ENCODE results near the gene CCDC43. TPM values are rescaled to one million over a fixed set of nuclear protein-coding genes. Genes with fewer than 3 reads are reported as not detected.

The CCDC43 gene
- total RNA-seq, 1 experiment from 2014 or later = 34.3 TPM

DNA sequence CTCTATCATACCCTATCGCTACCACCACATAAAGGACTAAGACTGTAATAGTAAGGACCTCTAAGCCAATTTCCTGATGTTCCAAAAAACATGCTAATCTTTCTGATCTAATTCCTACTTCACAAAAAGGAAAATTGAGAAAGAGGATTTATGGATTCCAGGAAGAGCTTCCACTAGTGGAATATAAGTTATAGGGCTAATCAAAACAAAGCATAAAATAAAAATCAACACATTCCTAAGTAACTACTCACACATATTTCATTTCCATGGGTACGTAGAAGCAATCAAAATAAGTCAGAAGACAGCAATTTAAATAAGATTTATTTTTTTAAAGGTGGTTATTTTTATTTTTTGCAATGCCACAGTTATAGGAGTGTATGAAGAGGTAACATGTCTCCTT lies 12.4 kb downstream of the CCDC43 start:
- Histone ChIP-seq H3K4me1 (ENCODE audit: insufficient read depth, low read length) (no peaks in the 10 kb centered on the region), H2BK12ac (ENCODE audit: insufficient read length, low read depth, low read length) (no peak overlapping the region), H2BK20ac (ENCODE audit: low read depth, low read length, poor library complexity, severe bottlenecking) (no peak overlapping the region), H3K23me2 (ENCODE audit: insufficient read length, low read depth, low read length, poor library complexity, severe bottlenecking) (no peaks in the 10 kb centered on the region), H3K27me3 (ENCODE audit: insufficient read depth, low read length) (no peaks in the 10 kb centered on the region), H3K79me2 (ENCODE audit: insufficient read depth, low read length) (no peaks in the 10 kb centered on the region), H2BK15ac (ENCODE audit: low read depth, low read length) (no peak overlapping the region), H3K4ac (ENCODE audit: low read depth, low read length) (no peak overlapping the region), H2BK5ac (ENCODE audit: insufficient read length, low read length) (no peak overlapping the region), H4K5ac (ENCODE audit: insufficient read length, low read depth, low read length) (no peak overlapping the region), H4K91ac (ENCODE audit: insufficient read length, low read depth, low read length) (no peak overlapping the region), H3K14ac (ENCODE audit: insufficient read depth, low read length) (no peak overlapping the region), H2AFZ (ENCODE audit: low read length) (no peak overlapping the region), H2AK5ac (ENCODE audit: insufficient read length, low read length) (no peak overlapping the region), H3K23ac (ENCODE audit: insufficient read length, low read depth, low read length) (no peak overlapping the region), H3K27ac (ENCODE audit: insufficient read length, low read depth, low read length) (no peak overlapping the region), H3K18ac (ENCODE audit: insufficient read length, low read depth, low read length) (no peak overlapping the region), H3K9me3 (ENCODE audit: control insufficient read depth, low read depth, low read length) (no peaks in the 10 kb centered on the region), H3K79me1 (ENCODE audit: insufficient read depth, low read depth, low read length, poor library complexity, severe bottlenecking) (no peaks in the 10 kb centered on the region), H3T11ph (ENCODE audit: low read length) (no peak overlapping the region), H3K4me2 (ENCODE audit: insufficient read depth, insufficient read length, low read length) (no peak overlapping the region), H4K8ac (replicated peaks; ENCODE audit: insufficient read length, low read depth, low read length) (no peak overlapping the region), H3K9ac (ENCODE audit: extremely low read depth, insufficient read length, low read length) (no peak overlapping the region), H4K20me1 (ENCODE audit: control insufficient read depth, insufficient read depth, insufficient read length) (no peaks in the 10 kb centered on the region), H3K56ac (ENCODE audit: insufficient read length, low read depth, low read length) (no peak overlapping the region), H2BK120ac (ENCODE audit: low read depth, low read length, poor library complexity, severe bottlenecking) (no peak overlapping the region)
- TF ChIP-seq, protein P1, sequence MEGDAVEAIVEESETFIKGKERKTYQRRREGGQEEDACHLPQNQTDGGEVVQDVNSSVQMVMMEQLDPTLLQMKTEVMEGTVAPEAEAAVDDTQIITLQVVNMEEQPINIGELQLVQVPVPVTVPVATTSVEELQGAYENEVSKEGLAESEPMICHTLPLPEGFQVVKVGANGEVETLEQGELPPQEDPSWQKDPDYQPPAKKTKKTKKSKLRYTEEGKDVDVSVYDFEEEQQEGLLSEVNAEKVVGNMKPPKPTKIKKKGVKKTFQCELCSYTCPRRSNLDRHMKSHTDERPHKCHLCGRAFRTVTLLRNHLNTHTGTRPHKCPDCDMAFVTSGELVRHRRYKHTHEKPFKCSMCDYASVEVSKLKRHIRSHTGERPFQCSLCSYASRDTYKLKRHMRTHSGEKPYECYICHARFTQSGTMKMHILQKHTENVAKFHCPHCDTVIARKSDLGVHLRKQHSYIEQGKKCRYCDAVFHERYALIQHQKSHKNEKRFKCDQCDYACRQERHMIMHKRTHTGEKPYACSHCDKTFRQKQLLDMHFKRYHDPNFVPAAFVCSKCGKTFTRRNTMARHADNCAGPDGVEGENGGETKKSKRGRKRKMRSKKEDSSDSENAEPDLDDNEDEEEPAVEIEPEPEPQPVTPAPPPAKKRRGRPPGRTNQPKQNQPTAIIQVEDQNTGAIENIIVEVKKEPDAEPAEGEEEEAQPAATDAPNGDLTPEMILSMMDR (conservative IDR thresholded peaks at IDR 0.05) = no peak
- Mint-ChIP-seq H3K4me3 (no peak overlapping the region), H3K27me3 (ENCODE audit: low read depth) (no peaks in the 10 kb centered on the region), H3K36me3 (ENCODE audit: insufficient read depth in 1 of 3, low read depth in 3 of 3) (peaks cover 0 to 28% (median 25%) of the 10 kb centered on the region in 3 experiments; a peak in 5 of 7 replicates), H3K9me3 (no peaks in the 10 kb centered on the region), H3K4me1 (0 out of 4 replicates have a peak, but pooled peaks cover 0 to 3% of the 10 kb centered on the region in 2 experiments), H3K27ac (no peak overlapping the region)
- DNase-seq = no peak
- WGBS (ENCODE audit: extremely low coverage, insufficient read length, low lambda C conversion rate) = no CpG with 5 or more reads among the region's 2 CpGs

Data from H9 (cell line).